Kidney (tissue), 14 donors: Measurements from ENCODE around the gene ACAA1. TPM values are rescaled to one million over a fixed set of nuclear protein-coding genes. Genes with fewer than 3 reads are reported as not detected.

Experiments
- DNase-seq, 5 donors: peaks; one replicate each; pipeline ENCODE4 v3.0.0-alpha.2; 2013 to 2020
- FAIRE-seq: peaks from 2 replicates; lab custom pipeline; 2012; peaks lifted over from hg19 to GRCh38; lab: Jason Lieb, UNC
- H3K27ac ChIP-seq, 2 donors: one replicate each; pipeline ENCODE4 v1.7.0; 2013; ENCODE audit warnings: low read depth in 2 of 2, low read length in 2 of 2, inconsistent platforms in 1 of 2
- H3K27me3 ChIP-seq: one replicate; pipeline ENCODE4 v1.7.1; 2013; ENCODE audit warnings: low read length, inconsistent platforms; ENCODE audit not compliant: control insufficient read depth, insufficient read depth
- H3K36me3 ChIP-seq, 3 donors: one replicate each; pipeline versions ENCODE4 v1.7.0 to v1.7.1; 2013; ENCODE audit warnings: low read length in 3 of 3, control low read depth in 1 of 3, inconsistent platforms in 1 of 3; ENCODE audit not compliant: insufficient read depth in 3 of 3, control insufficient read depth in 2 of 3
- H3K4me1 ChIP-seq, 3 donors: one replicate each; pipeline versions ENCODE4 v1.7.0 to v1.7.1; 2013; ENCODE audit warnings: low read length in 3 of 3, inconsistent platforms in 1 of 3, low read depth in 1 of 3; ENCODE audit not compliant: control insufficient read depth in 2 of 3, insufficient read depth in 2 of 3
- H3K4me3 ChIP-seq, 3 donors: one replicate each; pipeline versions ENCODE4 v1.7.0 to v1.8.1; 2013; ENCODE audit warnings: low read length in 3 of 3, control low read depth in 1 of 3, inconsistent platforms in 1 of 3
- H3K9ac ChIP-seq, 3 donors: one replicate each; pipeline versions ENCODE4 v1.7.0 to v1.7.1; 2013; ENCODE audit warnings: low read length in 3 of 3, control low read depth in 1 of 3, inconsistent platforms in 1 of 3
- H3K9me3 ChIP-seq, 3 donors: one replicate each; pipeline versions ENCODE4 v1.7.0 to v1.7.1; 2013; ENCODE audit warnings: low read length in 3 of 3, control low read depth in 1 of 3, inconsistent platforms in 1 of 3; ENCODE audit not compliant: control insufficient read depth in 2 of 3, insufficient read depth in 1 of 3
- intact Hi-C: fragments of 100-400 bp; cut with DNase I; formaldehyde crosslinking; loops from one replicate; pipeline ENCODE4 v1.11.1; 2022
- polyA plus RNA-seq: library from polyadenylated mRNA; stranded (reverse); fragments of 350-450 nt; fragmentation: Illumina TruSeq; extraction: RNeasy Lipid Tissue Mini Kit (QIAGEN cat#74804); gene quantifications from one replicate; pipeline ENCODE4 v1.2.3, GENCODE V29; 2014; ENCODE audit warnings: low read depth, low replicate concordance; ENCODE audit not compliant: insufficient read depth
- total RNA-seq: library from RNA; stranded (reverse); fragmentation: NEBNext Ultra II Directional; extraction: Animal tissue kit (Norgen Biotek cat#: 25700); gene quantifications from one replicate; pipeline ENCODE4 v1.2.1, GENCODE V29; 2021
- TF ChIP-seq, protein P1 (sequence below): IDR thresholded peaks from 3 replicates; pipeline ENCODE4 v1.5.1; 2012; ENCODE audit warnings: mild to moderate bottlenecking, moderate library complexity, borderline replicate concordance; ENCODE audit not compliant: insufficient read depth; ENCODE audit errors: extremely low read depth
- donor health status: control.
- donor health status: control.
- donor health status: control.
- donor health status: control.
- donor health status: control.
- donor health status: DM: yes; HTN: yes; CAD: no.
- donor health status: Normal renal cell carcinoma (clear cell type).

ACAA1 gene
- total and polyA plus RNA-seq, 2 donors from 2014 or later = 90.0 to 566 TPM

DNA sequence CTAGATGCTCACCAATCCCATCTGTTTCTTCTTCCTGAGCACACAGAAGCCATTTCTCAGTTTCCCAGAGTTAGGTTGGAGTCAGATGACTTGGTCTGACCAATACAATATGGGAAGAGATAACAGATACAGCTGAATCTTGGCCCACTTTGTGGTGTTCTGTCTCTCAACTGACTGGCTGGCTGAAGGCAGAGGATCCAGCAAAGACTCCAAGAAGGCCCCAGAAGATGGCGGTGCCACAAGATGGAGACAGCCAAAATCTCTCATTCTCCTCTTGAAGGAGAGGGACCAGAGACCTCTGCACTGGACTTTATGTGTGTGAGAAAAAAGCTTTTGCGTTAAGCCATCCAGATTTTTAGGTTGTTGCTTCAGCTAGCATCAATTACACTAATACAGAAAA, 20.2 kb upstream of the ACAA1 start:
- Histone ChIP-seq H3K27ac (no peak overlapping the region), H3K27me3 (no peaks in the 10 kb centered on the region), H3K4me3 (no peak overlapping the region), H3K36me3 (no peaks in the 10 kb centered on the region), H3K9ac (no peak overlapping the region), H3K9me3 (no peaks in the 10 kb centered on the region), H3K4me1 (peaks cover 0 to 5% (median 0%) of the 10 kb centered on the region in 3 donors)
- TF ChIP-seq, protein P1, sequence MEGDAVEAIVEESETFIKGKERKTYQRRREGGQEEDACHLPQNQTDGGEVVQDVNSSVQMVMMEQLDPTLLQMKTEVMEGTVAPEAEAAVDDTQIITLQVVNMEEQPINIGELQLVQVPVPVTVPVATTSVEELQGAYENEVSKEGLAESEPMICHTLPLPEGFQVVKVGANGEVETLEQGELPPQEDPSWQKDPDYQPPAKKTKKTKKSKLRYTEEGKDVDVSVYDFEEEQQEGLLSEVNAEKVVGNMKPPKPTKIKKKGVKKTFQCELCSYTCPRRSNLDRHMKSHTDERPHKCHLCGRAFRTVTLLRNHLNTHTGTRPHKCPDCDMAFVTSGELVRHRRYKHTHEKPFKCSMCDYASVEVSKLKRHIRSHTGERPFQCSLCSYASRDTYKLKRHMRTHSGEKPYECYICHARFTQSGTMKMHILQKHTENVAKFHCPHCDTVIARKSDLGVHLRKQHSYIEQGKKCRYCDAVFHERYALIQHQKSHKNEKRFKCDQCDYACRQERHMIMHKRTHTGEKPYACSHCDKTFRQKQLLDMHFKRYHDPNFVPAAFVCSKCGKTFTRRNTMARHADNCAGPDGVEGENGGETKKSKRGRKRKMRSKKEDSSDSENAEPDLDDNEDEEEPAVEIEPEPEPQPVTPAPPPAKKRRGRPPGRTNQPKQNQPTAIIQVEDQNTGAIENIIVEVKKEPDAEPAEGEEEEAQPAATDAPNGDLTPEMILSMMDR = no peak
- DNase-seq (no peak), FAIRE-seq (no peak)
- intact Hi-C loops = no loop called here

DNA sequence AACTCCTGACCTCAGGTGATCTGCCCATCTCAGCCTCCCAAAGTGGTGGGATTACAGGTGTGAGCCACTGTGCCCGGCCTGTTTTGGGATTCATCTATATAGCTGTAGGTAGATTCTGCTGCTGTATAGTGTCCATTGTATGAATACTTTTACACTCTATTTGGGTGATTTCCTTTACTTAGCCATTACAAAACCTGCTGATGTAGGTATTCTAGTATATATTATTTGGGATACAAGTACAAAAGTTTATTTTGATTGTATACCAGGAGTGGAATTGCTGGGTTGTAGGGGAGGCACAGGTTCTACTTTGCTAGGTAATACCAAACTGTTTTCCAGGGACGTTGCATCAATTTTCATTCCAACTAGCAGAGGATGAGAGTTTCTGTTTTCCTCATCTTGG, 18.9 kb upstream of the ACAA1 start:
- H3K27ac ChIP-seq = no peak overlapping the region
- FAIRE-seq (no peak), DNase-seq (no peak)
- no peaks in the 10 kb centered on the region for H3K27me3 ChIP-seq
- H3K4me3 ChIP-seq = no peak overlapping the region
- H3K4me1 ChIP-seq = peaks cover 0 to 5% (median 0%) of the 10 kb centered on the region in 3 donors
- intact Hi-C loops = no loop called here
- H3K9ac ChIP-seq = no peak overlapping the region
- no peaks in the 10 kb centered on the region for H3K36me3 ChIP-seq
- TF ChIP-seq, protein P1 = no peak
- H3K9me3 ChIP-seq = no peaks in the 10 kb centered on the region

DNA sequence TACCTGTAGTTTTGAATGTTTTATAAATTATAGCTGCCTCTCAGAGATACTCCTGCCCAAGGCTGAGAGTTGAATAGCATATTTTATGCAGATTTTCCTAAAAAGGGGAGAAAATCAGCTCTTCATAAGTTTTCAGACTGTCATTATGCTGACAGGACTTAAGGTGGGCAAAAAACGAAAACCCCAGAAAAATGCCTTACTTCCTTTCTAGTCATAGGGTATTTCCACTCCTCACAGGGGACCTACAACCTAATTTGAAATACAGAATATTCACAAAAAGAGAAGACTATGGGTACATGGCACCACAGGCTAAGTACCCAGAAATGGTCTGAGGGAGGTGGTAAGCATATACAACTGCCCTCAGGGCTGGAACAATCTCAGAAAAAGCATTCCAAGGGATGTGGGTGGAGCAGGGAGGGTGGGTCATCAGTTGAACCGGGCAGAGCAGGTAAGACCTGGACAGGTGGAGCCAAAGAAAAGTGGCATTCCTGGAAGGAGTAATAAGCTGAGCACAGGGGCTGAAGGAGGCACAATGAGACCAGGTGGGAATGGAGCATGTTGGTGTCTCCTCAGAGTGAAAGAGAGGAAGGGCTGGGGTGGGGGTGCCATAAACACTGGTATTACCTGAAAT, 17.8 kb upstream of the ACAA1 start:
- H3K9ac ChIP-seq = no peak overlapping the region
- no peaks in the 10 kb centered on the region for H3K27me3 ChIP-seq
- H3K36me3 ChIP-seq = no peaks in the 10 kb centered on the region
- FAIRE-seq (no peak), DNase-seq (peak in 2 of 5 donors; percentile 42 to 61)
- H3K9me3 ChIP-seq = no peaks in the 10 kb centered on the region
- H3K4me1 ChIP-seq = peaks cover 0 to 5% (median 0%) of the 10 kb centered on the region in 3 donors
- intact Hi-C loops = no loop called here
- H3K27ac ChIP-seq = peak overlapping the region in 1 of 2 donors; percentile 65
- H3K4me3 ChIP-seq = no peak overlapping the region
- TF ChIP-seq, protein P1 = no peak
